Left cardiac atrium (tissue), 4 donors: ENCODE measurements around the gene C2orf74. TPM values are rescaled to one million over a fixed set of nuclear protein-coding genes. Genes with fewer than 3 reads are reported as not detected.
"Not testable (repeated sequence)": the region's sequence is repeated elsewhere in the genome, so short reads cannot be mapped to it uniquely, and the experiment has no call there.

Source experiments
- ATAC-seq, 2 donors: fragments of 200-7000 bp; cut with Tn5 transposase; one replicate each; pipeline ENCODE4 v1.9.1; 2020; ENCODE audit warnings: mild to moderate bottlenecking in 2 of 2, moderate library complexity in 2 of 2
- DNase-seq: peaks from one replicate; pipeline ENCODE4 v3.0.0-alpha.2; 2020
- intact Hi-C, 2 donors: fragments of 100-400 bp; cut with DNase I; formaldehyde crosslinking; loops; one replicate each; pipeline versions ENCODE4 v1.14.1 to v1.15.1; 2022 to 2023
- total RNA-seq, 2 donors: library from RNA; stranded (reverse); fragmentation: NEBNext Ultra II Directional; extraction: Animal tissue kit (Norgen Biotek cat#: 25700); gene quantifications; one replicate each; pipeline ENCODE4 v1.2.1, GENCODE V29; 2021
- donor health status: DM: no; HTN: yes; CAD: no.
- donor health status: DM: no; HTN: yes; CAD: no; lungs with severe emphysema.
- donor health status: DM: yes; HTN: yes; CAD: no.
- donor health status: Dilated cardiomyopathy.

The C2orf74 gene
- total RNA-seq, 2 donors from 2014 or later: 12.4 to 30.0 TPM

DNA sequence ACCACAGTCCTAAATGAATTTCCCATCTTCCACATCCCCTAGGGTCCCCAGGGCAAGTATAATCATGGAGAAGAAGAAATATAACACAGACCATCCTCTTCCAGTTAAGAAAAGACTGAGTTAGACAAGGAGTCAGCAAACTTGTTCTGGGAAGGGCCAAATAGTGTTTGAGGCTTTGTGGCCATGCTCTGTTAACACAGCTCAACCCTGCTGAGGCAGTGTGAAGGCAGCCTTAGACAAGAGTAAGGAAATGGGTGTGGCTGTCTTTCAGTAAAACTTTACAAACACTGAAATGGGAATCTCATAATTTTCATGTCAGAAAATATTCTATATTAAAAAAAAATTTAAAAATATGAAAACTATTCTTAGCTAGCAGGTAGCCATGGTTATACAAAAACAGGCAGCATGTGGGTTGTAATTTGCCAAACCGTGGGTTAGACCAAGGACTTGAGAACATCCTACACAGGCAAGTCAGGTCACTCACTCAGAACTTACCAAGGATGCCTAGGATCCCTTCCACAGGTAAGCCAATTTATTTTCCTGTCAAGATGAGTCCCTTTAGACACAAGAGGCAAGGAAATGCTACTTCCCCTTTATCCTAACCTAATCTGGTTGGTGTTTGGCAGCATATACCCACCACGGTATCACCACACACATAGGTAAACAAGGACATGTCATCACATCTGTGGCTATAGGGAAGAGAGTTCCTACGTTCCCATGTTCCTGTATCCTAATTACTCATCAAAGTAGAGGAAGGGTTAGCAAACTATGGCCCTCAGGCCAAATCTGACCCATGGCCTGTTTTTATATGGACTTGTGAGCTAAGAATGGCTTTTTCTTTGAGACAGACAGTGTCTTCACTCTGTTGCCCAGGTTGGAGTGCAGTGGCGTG, 31.9 kb downstream of the C2orf74 start:
- DNase-seq (no peak), ATAC-seq (peak in 1 of 2 donors; percentile 34)
- intact Hi-C loops: no loop called here

DNA sequence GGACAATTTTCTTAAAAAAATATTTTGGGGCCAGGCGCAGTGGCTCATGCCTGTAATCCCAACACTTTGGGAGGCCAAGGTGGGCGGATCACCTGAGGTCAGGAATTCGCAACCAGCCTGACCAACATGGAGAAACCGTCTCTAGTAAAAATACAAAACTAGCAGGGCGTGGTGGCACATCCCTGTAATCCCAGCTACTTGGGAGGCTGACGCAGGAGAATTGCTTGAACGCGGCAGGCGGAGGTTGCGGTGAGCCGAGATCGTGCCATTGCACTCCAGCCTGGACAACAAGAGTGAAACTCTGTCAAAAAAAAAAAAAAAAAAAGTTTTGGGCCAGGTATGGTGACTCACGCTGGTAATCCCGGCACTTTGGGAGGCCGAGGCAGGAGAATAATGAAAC, 32.7 kb downstream of the C2orf74 start:
- ATAC-seq, DNase-seq, intact Hi-C loops: not testable (repeated sequence)

DNA sequence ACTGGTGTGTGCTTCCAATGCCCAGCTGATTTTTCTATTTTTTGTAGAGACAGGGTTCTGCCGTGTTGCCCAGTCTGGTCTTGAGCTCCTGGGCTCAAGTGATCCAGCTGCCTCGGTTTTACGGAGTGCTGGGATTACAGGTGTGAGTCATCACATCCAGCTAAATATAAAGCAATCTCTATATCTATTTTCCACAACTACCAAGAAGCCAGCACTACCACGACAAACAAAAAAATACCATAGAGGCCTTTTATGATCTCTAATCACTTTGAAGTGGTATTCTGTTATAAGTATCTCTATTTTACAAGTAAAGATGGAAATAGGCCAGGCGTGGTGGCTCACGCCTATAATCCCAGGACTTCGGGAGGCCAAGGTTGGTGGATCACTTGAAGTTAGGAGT, 34.7 kb downstream of the C2orf74 start:
- DNase-seq (no peak), ATAC-seq (no peak)
- intact Hi-C loops: no loop called here

DNA sequence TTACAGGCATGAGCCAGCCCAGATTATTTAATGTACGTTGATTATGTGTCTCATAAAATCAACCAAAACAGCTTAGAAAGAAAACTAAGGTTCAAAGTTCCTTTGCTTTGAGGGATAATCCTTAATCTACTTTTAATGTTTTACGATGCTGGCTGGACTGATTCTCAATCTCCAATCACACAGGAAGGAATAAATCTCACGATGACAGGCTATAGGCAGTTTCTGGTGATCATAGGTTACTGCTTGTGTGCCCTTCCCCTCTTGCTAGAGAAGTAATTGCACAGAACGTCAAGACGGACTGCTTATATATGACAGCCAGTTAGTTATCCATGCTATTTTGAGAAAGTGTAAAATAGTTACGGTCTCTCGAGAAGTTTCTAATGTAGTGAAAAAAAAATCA, 43.1 kb downstream of the C2orf74 start:
- intact Hi-C loops: no loop called here
- no peak for DNase-seq
- ATAC-seq: no peak

DNA sequence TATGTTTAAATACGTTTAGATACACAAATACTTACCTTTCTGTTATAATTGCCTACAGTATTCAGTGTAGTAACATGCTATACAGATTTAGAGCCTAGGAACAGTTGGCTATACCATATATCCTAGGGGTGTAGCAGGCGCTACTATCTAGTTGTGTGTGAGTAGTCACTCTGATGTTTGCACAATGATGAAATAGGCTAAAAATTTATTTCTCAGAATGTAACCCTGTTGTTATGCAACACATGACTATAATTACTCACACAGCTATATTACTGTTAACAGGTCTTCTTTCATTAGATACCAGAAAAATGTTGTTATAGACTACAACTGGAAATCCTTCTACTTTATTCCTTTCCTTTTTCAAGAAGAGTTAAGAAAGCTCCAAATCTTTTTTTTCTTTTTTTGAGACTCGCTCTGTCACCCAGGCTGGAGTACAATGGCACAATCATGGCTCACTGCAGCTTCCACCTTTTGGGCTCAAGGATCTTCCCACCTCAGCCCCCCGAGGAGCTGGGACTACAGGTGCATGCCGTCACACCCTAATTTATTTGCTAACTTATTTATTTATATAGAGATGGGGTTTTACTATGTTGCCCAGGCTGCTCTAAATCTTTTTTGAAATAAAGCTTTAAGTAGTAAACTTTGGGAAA, 48.5 kb downstream of the C2orf74 start:
- intact Hi-C loops: no loop called here
- peak; percentile 55 to 95 for ATAC-seq

DNA sequence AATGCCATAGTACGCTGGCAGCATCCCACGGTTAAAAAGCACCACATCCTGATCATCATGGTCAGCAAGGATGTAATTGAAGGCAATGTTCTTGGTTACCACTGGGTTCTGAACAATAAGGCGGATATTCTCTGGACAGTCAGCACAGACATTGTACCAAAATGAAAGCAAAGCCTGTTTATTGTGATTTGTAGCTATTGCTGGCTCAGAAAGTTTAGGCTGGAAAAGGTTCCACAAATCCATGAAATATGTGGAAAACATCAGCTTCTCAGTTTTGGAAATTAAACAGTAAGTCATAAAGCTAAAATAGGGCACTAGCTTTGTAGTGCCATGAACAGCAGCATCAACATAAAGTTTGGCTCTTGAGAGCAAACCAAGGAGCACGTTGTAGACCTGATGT, 52.2 kb downstream of the C2orf74 start:
- no peak for DNase-seq
- ATAC-seq: no peak
- intact Hi-C loops: no loop called here

More for the DNA sequence above, 48.5 kb downstream of the C2orf74 start:
- DNase-seq: no peak

Other genes with a start within 250 kb of the C2orf74 start
- 10 to 100 TPM; 16.5 to 19.9 TPM for gene PEX13, start 144.5 kb upstream of the C2orf74 start, total RNA-seq
- gene PUS10, start 143.9 kb upstream of the C2orf74 start, total RNA-seq: 1 to 10 TPM; 4.0 to 4.2 TPM
- gene SANBR, start 96.3 kb upstream of the C2orf74 start, total RNA-seq: 1 to 10 TPM; 4.7 to 5.5 TPM